ENCODE measurements around the gene BABAM2. TPM values are rescaled to one million over a fixed set of nuclear protein-coding genes. Genes with fewer than 3 reads are reported as not detected.

BABAM2 gene
- total RNA-seq, 1 donor: 38.4 TPM

DNA sequence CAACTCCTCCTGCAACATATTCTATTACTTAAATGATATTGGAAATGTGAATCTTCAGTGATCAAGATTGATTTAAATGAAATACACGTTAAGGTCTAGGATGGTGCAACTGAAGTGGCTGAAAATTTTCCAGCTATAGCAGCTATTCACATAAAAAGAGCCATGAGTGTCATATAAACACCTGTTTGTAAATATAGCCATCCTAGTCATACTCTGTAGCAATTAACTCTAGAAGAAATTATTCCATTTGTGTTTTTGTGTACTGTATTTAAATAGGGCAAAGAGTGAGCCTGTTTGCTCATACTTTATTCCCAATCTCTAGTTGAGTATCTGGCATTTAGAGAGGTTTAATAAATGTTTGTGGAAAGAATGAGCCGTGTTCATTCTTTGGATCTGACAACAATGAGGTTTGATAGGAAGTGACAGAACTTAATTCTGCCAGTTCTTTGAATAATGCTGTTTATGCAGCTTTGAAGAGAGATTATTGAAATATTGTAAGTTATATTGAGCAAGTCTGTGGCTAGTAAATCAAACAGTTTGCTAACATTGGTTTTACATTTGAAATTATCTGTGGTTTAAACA, 49.7 kb downstream of the BABAM2 start:
- Histone ChIP-seq H3K4me1 (ENCODE audit: insufficient read depth, low read length) (peaks cover 10% of the 10 kb centered on the region), H3K4me3 (ENCODE audit: low read length) (no peak overlapping the region), H3K9me3 (ENCODE audit: low read depth, low read length) (no peaks in the 10 kb centered on the region), H3K27me3 (ENCODE audit: insufficient read depth, low read length) (no peaks in the 10 kb centered on the region)

DNA sequence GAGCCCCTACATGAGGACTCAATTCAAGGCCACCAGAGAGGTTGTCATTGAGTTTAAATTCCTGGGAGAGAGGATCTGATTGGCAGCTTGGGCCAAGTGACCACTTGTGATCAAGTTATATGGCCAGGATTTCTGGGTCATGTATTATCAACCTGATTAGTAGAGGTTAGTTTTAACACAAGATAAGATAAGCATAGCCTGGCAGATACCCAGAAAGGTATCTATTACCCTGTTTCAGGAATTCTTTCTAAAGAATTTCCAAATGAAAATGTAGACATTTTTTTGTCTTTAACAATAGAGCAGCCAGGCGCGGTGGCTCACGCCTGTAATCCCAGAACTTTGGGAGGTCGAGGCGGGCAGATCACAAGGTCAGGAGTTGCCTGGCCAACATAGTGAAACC, 50.5 kb downstream of the BABAM2 start:
- Histone ChIP-seq H3K4me1 (ENCODE audit: insufficient read depth, low read length) (peaks cover 10% of the 10 kb centered on the region), H3K27me3 (ENCODE audit: insufficient read depth, low read length) (no peaks in the 10 kb centered on the region), H3K4me3 (ENCODE audit: low read length) (no peak overlapping the region), H3K9me3 (ENCODE audit: low read depth, low read length) (no peaks in the 10 kb centered on the region)

- Histone ChIP-seq H3K4me1 (ENCODE audit: insufficient read depth, low read length) (peaks cover 12% of the 10 kb centered on the region), H3K4me3 (ENCODE audit: low read length) (no peak overlapping the region), H3K9me3 (ENCODE audit: low read depth, low read length) (no peaks in the 10 kb centered on the region), H3K27me3 (ENCODE audit: insufficient read depth, low read length) (no peaks in the 10 kb centered on the region)
These were observed 52.4 kb downstream of the BABAM2 start for GRCh38 chr2:27942612-27943547.

GRCh38 chr2:27946530-27947060, 56.1 kb downstream of the BABAM2 start:
- no peaks in the 10 kb centered on the region for H3K9me3 ChIP-seq (ENCODE audit: low read depth, low read length)
- peaks cover 27% of the 10 kb centered on the region for H3K4me1 ChIP-seq (ENCODE audit: insufficient read depth, low read length)
- no peak overlapping the region for H3K4me3 ChIP-seq (ENCODE audit: low read length)
- no peaks in the 10 kb centered on the region for H3K27me3 ChIP-seq (ENCODE audit: insufficient read depth, low read length)

GRCh38 chr2:27952070-27952469, 61.5 kb downstream of the BABAM2 start:
- no peaks in the 10 kb centered on the region for H3K9me3 ChIP-seq (ENCODE audit: low read depth, low read length)
- no peaks in the 10 kb centered on the region for H3K27me3 ChIP-seq (ENCODE audit: insufficient read depth, low read length)
- H3K4me1 ChIP-seq (ENCODE audit: insufficient read depth, low read length): peaks cover 61% of the 10 kb centered on the region
- H3K4me3 ChIP-seq (ENCODE audit: low read length): no peak overlapping the region

- H3K4me1 ChIP-seq (ENCODE audit: insufficient read depth, low read length): peaks cover 71% of the 10 kb centered on the region
- H3K4me3 ChIP-seq (ENCODE audit: low read length): no peak overlapping the region
- H3K27me3 ChIP-seq (ENCODE audit: insufficient read depth, low read length): no peaks in the 10 kb centered on the region
- no peaks in the 10 kb centered on the region for H3K9me3 ChIP-seq (ENCODE audit: low read depth, low read length)
These were observed 62.5 kb downstream of the BABAM2 start for GRCh38 chr2:27953077-27953476.

GRCh38 chr2:27954221-27954673, 63.7 kb downstream of the BABAM2 start:
- Histone ChIP-seq H3K4me3 (ENCODE audit: low read length) (no peak overlapping the region), H3K9me3 (ENCODE audit: low read depth, low read length) (no peaks in the 10 kb centered on the region), H3K4me1 (ENCODE audit: insufficient read depth, low read length) (peaks cover 79% of the 10 kb centered on the region), H3K27me3 (ENCODE audit: insufficient read depth, low read length) (no peaks in the 10 kb centered on the region)

DNA sequence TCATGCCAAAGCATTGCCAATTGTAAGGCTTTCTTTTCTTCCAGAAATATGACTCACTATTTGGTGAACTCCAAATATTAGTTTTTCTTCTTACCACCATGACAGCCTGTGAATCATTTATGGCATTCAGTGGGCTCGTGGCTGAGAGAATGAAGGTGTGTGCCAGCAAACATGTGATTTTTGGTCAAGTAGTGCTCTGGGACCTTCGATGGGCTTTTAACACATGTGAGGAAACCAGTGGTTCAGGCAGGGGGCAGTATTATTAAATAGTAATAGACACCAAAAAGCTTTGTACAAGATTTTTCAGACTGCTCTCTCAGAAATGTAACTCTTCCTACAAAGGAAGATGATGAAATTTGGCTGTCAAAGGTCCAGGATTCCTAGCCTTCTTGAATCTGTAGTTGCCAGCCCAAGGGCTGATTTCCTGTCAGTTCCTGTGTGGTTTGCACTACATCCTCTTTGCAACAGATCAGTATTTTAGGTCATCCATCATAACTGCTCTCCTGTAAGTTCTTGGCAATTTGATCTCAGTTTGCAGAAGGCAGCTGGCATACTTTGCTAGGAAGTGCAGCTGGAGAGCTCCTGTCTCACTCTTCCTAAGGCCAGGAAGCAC, 64.3 kb downstream of the BABAM2 start:
- Histone ChIP-seq H3K4me1 (ENCODE audit: insufficient read depth, low read length) (peaks cover 78% of the 10 kb centered on the region), H3K4me3 (ENCODE audit: low read length) (no peak overlapping the region), H3K27me3 (ENCODE audit: insufficient read depth, low read length) (no peaks in the 10 kb centered on the region), H3K9me3 (ENCODE audit: low read depth, low read length) (no peaks in the 10 kb centered on the region)

- H3K4me3 ChIP-seq (ENCODE audit: low read length): no peak overlapping the region
- H3K4me1 ChIP-seq (ENCODE audit: insufficient read depth, low read length): peaks cover 83% of the 10 kb centered on the region
- no peaks in the 10 kb centered on the region for H3K27me3 ChIP-seq (ENCODE audit: insufficient read depth, low read length)
- no peaks in the 10 kb centered on the region for H3K9me3 ChIP-seq (ENCODE audit: low read depth, low read length)
These were observed 65.0 kb downstream of the BABAM2 start for GRCh38 chr2:27955384-27956161.

DNA sequence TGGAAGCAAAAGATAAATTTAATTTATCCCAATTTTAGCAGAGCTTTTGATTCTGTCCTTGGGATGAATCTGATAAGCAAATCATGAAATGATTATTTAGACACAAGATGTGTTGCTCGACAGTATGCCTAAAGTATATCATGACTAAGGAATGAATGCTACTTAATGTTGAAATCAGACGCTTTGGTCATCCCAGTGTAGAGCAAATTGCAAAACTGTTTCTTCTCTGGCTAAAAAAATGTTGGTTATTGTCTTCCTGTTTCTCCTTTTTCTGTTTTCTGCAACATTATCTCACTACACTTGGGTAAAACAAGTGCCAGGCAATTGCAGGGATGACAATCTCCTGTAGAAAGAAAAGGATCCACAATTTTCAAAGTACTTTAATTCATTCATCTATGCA, 66.4 kb downstream of the BABAM2 start:
- no peak overlapping the region for H3K4me3 ChIP-seq (ENCODE audit: low read length)
- peaks cover 87% of the 10 kb centered on the region for H3K4me1 ChIP-seq (ENCODE audit: insufficient read depth, low read length)

DNA sequence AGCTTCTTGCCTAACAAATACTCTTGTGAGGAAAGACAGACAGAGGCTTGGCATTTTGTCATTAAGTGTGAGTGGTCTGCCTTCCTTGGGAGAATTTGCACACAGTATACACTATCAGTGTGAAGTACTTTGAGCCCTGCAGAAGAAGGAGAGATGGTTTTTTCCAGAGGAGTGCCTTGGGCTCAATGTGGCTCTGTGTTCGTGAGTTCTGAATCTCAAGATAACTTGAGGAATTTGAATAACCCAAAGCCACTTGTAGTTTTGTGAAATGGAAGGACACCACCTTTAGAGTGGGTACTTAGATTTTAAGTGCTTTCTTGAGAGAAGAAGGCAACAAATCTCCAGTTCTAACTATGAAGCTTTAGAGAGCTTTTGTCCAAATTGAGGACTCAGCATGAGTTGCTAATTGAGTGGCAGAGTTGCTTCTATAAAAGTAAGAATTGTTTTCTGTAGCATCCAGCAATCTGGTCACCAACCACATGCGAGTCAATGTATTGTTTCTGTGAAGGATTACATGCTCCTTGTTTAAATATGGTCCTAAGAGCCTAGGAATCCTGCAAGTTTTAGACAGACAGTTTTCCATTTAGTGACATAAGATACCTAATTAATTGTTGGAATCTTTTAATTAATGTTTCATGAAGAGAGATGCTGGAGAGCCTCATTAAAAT, 68.3 kb downstream of the BABAM2 start:
- no peaks in the 10 kb centered on the region for H3K27me3 ChIP-seq (ENCODE audit: insufficient read depth, low read length)
- H3K4me3 ChIP-seq (ENCODE audit: low read length): no peak overlapping the region
- no peaks in the 10 kb centered on the region for H3K9me3 ChIP-seq (ENCODE audit: low read depth, low read length)
- H3K4me1 ChIP-seq (ENCODE audit: insufficient read depth, low read length): peaks cover 70% of the 10 kb centered on the region

More for the DNA sequence above, 66.4 kb downstream of the BABAM2 start:
- Histone ChIP-seq H3K27me3 (ENCODE audit: insufficient read depth, low read length) (no peaks in the 10 kb centered on the region), H3K9me3 (ENCODE audit: low read depth, low read length) (no peaks in the 10 kb centered on the region)

DNA sequence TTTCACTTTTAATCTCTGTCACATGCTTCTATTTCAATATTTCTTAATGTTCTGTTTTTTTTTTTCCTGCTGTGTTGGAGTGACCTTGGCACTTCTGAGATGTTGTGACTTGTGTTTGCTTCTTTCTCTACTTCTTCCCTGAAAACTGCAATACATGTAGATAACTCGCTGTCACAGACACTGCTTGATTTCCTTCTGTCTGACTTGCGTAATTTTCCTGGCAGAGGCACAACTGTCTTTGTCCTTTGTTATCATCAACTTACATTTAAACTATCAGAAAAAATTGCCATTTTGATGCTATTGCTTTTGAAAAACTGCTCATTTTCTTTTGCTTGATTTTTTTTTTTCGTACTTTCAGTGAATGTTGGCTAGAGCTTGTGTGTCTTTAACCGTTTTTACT, 69.0 kb downstream of the BABAM2 start:
- Histone ChIP-seq H3K9me3 (ENCODE audit: low read depth, low read length) (no peaks in the 10 kb centered on the region), H3K4me1 (ENCODE audit: insufficient read depth, low read length) (peaks cover 64% of the 10 kb centered on the region), H3K27me3 (ENCODE audit: insufficient read depth, low read length) (no peaks in the 10 kb centered on the region), H3K4me3 (ENCODE audit: low read length) (no peak overlapping the region)

DNA sequence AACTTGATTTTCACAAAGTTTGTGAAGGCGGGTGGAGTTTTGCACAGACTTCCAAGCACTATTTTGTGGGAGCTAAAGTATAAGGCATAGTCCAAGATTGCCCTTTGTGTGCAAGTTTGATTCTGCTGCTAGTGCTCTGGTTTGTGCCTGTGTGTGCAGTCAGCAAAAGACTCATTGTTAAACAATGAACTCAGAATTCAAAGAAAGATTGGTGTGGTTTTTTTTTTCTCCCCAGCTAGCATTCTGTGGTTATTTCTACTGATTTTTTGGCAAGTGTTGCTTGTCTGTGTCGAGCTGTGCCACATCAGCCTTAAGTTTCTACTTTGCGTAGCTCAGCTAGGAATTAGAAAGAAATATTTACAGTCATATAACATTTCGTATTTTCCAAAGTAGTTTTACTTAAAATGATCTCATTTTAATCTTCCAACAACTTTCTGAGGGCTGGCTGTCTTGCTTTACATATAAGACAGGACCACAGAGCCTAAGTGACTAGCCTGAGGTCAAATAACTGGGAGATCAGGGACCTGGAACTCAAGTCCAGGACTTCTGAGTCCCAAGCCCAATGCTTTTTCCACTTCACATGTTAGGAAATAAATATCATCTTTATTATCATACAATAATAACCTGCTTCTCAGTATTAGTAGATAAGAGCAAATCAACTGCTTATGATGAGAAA, 69.8 kb downstream of the BABAM2 start:
- H3K4me1 ChIP-seq (ENCODE audit: insufficient read depth, low read length): peaks cover 55% of the 10 kb centered on the region

GRCh38 chr2:27962006-27962405, 71.5 kb downstream of the BABAM2 start:
- Histone ChIP-seq H3K27me3 (ENCODE audit: insufficient read depth, low read length) (no peaks in the 10 kb centered on the region), H3K4me3 (ENCODE audit: low read length) (no peak overlapping the region), H3K9me3 (ENCODE audit: low read depth, low read length) (no peaks in the 10 kb centered on the region), H3K4me1 (ENCODE audit: insufficient read depth, low read length) (peaks cover 46% of the 10 kb centered on the region)

More for the DNA sequence above, 69.8 kb downstream of the BABAM2 start:
- Histone ChIP-seq H3K27me3 (ENCODE audit: insufficient read depth, low read length) (no peaks in the 10 kb centered on the region), H3K4me3 (ENCODE audit: low read length) (no peak overlapping the region), H3K9me3 (ENCODE audit: low read depth, low read length) (no peaks in the 10 kb centered on the region)

Measured in mononuclear cell (primary cell).